DOHH2 (cell line): Measurements from ENCODE around the gene PIGT.

ENCODE experiments used
- EZH2phosphoT487 ChIP-seq: fragments of 200-600 bp; sonication (generic); IDR thresholded peaks from 2 replicates; pipeline ENCODE4 v1.6.1; 2017; ENCODE audit warnings: borderline replicate concordance, mild to moderate bottlenecking, antibody characterized with exemption, low read length, moderate library complexity, mixed read lengths
- TF ChIP-seq, protein P1 (sequence below): fragments of 200-600 bp; sonication (generic); IDR thresholded peaks from one replicate; pipeline ENCODE4 v1.5.1; 2014; ENCODE audit warnings: antibody characterized with exemption, mild to moderate bottlenecking, low read depth, low read length; ENCODE audit not compliant: poor library complexity, severe bottlenecking

DNA sequence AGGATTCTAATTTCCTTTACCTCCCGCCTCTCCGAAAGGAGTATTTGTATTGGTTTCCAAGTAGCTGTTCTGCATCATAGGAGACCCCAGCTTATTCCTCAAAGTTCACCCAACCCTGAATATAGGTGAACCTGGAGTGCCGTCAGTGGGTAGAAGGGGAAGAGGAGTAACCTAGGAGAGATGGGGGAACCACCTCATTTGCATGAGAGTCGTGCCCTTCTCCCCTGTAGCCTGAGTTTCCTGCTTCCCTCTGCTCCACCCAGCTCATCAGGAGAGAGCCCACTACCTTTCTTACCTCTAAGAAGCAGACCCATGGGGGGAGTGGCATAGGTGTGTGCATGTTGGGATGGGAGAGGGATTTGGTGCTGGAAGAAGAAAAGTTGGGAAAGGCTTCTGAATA is 36.3 kb downstream of the PIGT start:
- TF ChIP-seq, protein P1, sequence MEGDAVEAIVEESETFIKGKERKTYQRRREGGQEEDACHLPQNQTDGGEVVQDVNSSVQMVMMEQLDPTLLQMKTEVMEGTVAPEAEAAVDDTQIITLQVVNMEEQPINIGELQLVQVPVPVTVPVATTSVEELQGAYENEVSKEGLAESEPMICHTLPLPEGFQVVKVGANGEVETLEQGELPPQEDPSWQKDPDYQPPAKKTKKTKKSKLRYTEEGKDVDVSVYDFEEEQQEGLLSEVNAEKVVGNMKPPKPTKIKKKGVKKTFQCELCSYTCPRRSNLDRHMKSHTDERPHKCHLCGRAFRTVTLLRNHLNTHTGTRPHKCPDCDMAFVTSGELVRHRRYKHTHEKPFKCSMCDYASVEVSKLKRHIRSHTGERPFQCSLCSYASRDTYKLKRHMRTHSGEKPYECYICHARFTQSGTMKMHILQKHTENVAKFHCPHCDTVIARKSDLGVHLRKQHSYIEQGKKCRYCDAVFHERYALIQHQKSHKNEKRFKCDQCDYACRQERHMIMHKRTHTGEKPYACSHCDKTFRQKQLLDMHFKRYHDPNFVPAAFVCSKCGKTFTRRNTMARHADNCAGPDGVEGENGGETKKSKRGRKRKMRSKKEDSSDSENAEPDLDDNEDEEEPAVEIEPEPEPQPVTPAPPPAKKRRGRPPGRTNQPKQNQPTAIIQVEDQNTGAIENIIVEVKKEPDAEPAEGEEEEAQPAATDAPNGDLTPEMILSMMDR: no peak
- no peak for TF ChIP-seq EZH2phosphoT487
